Measurements from ENCODE around the gene MCF2L2. TPM values are rescaled to one million over a fixed set of nuclear protein-coding genes. Genes with fewer than 3 reads are reported as not detected.

The MCF2L2 gene
- total RNA-seq, 4 donors from 2014 or later: 0.59 to 4.1 (median 1.7) TPM

GRCh38 chr3:183259087-183259486, 169.3 kb downstream of the MCF2L2 start:
- intact Hi-C loops (cut with DNase I; ENCODE audit: low total_unique reads): no loop called here

GRCh38 chr3:183255348-183255730, 173.1 kb downstream of the MCF2L2 start:
- Histone ChIP-seq H3K27me3 (no peaks in the 10 kb centered on the region), H3K9me3 (no peaks in the 10 kb centered on the region), H3K27ac (peak overlapping the region; percentile 42 to 84), H3K4me3 (no peak overlapping the region), H3K36me3 (no peaks in the 10 kb centered on the region), H3K4me1 (no peaks in the 10 kb centered on the region)
- no peak for DNase-seq
- intact Hi-C loops (cut with DNase I; ENCODE audit: low total_unique reads): no loop called here
- TF ChIP-seq CTCF (IDR thresholded peaks at IDR 0.05) (no peak), POLR2A (IDR thresholded peaks at IDR 0.05) (no peak)

More at GRCh38 chr3:183259087-183259486, 169.3 kb downstream of the MCF2L2 start:
- no peaks in the 10 kb centered on the region for H3K36me3 ChIP-seq
- TF ChIP-seq CTCF (IDR thresholded peaks at IDR 0.05) (no peak), POLR2A (IDR thresholded peaks at IDR 0.05) (no peak)
- H3K4me3 ChIP-seq: no peak overlapping the region
- H3K4me1 ChIP-seq: no peaks in the 10 kb centered on the region
- H3K9me3 ChIP-seq: no peaks in the 10 kb centered on the region
- H3K27ac ChIP-seq: no peak overlapping the region
- no peaks in the 10 kb centered on the region for H3K27me3 ChIP-seq
- no peak for DNase-seq

- Histone ChIP-seq H3K4me1 (no peaks in the 10 kb centered on the region), H3K4me3 (peak overlapping the region; percentile 52 to 98), H3K36me3 (no peaks in the 10 kb centered on the region), H3K27ac (peak overlapping the region; percentile 84 to 97), H3K27me3 (no peaks in the 10 kb centered on the region), H3K9me3 (no peaks in the 10 kb centered on the region)
- intact Hi-C loops (cut with DNase I; ENCODE audit: low total_unique reads): no loop called here
- TF ChIP-seq CTCF (IDR thresholded peaks at IDR 0.05): no peak
- no peak for TF ChIP-seq POLR2A (IDR thresholded peaks at IDR 0.05)
- DNase-seq: peak in 1 of 2 donors; percentile 27
Observed at GRCh38 chr3:183254487-183255347, 173.7 kb downstream of the MCF2L2 start.

- H3K4me1 ChIP-seq: no peaks in the 10 kb centered on the region
- no peaks in the 10 kb centered on the region for H3K9me3 ChIP-seq
- peak; percentile 80 to 83 for DNase-seq
- peak overlapping the region; percentile 84 to 97 for H3K27ac ChIP-seq
- intact Hi-C loops (cut with DNase I; ENCODE audit: low total_unique reads): no loop called here
- no peaks in the 10 kb centered on the region for H3K27me3 ChIP-seq
- peak overlapping the region; percentile 52 to 98 for H3K4me3 ChIP-seq
- no peaks in the 10 kb centered on the region for H3K36me3 ChIP-seq
- TF ChIP-seq CTCF (IDR thresholded peaks at IDR 0.05) (peak in 2 of 4 experiments; percentile 8 to 25), POLR2A (IDR thresholded peaks at IDR 0.05) (peak in 1 of 2 donors; percentile 29)
Observed at GRCh38 chr3:183253528-183254486, 174.6 kb downstream of the MCF2L2 start.

Measured in uterus (tissue), 4 donors.